HepG2 (cell line): ENCODE data around the gene PLXNB2. TPM values are rescaled to one million over a fixed set of nuclear protein-coding genes. Genes with fewer than 3 reads are reported as not detected.

ENCODE experiments used
- BHLHE40 ChIP-seq: IDR thresholded peaks from 2 replicates; pipeline ENCODE4 v1.6.1; 2011; ENCODE audit warnings: low read length, improper control_type of control experiment
- CAMTA2 ChIP-seq: sonication (generic); formaldehyde crosslinking; IDR thresholded peaks from 2 replicates; pipeline ENCODE4 v1.4.0; 2020; ENCODE audit warnings: mild to moderate bottlenecking, missing genetic modification reagents, borderline replicate concordance
- DPF2 ChIP-seq: sonication (generic); formaldehyde crosslinking; IDR thresholded peaks from 2 replicates; pipeline ENCODE4 v1.4.0; 2020; ENCODE audit warnings: mild to moderate bottlenecking, low read depth, missing genetic modification reagents, borderline replicate concordance
- FOXK2 ChIP-seq: fragments of 450-650 bp; IDR thresholded peaks from 2 replicates; pipeline ENCODE4 v1.6.1; 2016
- HMG20A ChIP-seq: IDR thresholded peaks from 2 replicates; pipeline ENCODE4 v1.6.1; 2016; ENCODE audit warnings: borderline replicate concordance
- MAFK ChIP-seq, 2 experiments: IDR thresholded peaks in 1 of 2; conservative IDR thresholded peaks in 1 of 2; 2 replicates each; pipeline ENCODE4 v1.6.1; 2011; ENCODE audit warnings: improper control_type of control experiment in 2 of 2, low read length in 2 of 2
- NKX3-1 ChIP-seq: sonication (generic); formaldehyde crosslinking; IDR thresholded peaks from 2 replicates; pipeline ENCODE4 v1.5.0; 2020; ENCODE audit warnings: missing genetic modification reagents
- NR1H2 ChIP-seq: sonication (generic); formaldehyde crosslinking; IDR thresholded peaks from 2 replicates; pipeline ENCODE4 v1.8.1; 2022; ENCODE audit warnings: low read depth, missing genetic modification reagents, borderline replicate concordance
- PCBP1 ChIP-seq: fragments of 200-400 bp; formaldehyde crosslinking; IDR thresholded peaks from 2 replicates; pipeline ENCODE4 v1.6.1; 2017; ENCODE audit warnings: mild to moderate bottlenecking, low read depth, low read length, borderline replicate concordance
- REL ChIP-seq: sonication (generic); formaldehyde crosslinking; conservative IDR thresholded peaks from 2 replicates; pipeline ENCODE4 v1.8.0; 2022; ENCODE audit warnings: mild to moderate bottlenecking, missing genetic modification reagents, moderate library complexity
- SP4 ChIP-seq: sonication (generic); formaldehyde crosslinking; IDR thresholded peaks from 2 replicates; pipeline ENCODE4 v1.8.1; 2023; ENCODE audit warnings: mild to moderate bottlenecking, missing genetic modification reagents
- ZC3H4 ChIP-seq: sonication (generic); formaldehyde crosslinking; IDR thresholded peaks from 2 replicates; pipeline ENCODE4 v1.4.0; 2020; ENCODE audit warnings: missing genetic modification reagents, borderline replicate concordance
- ZNF253 ChIP-seq: sonication (generic); formaldehyde crosslinking; IDR thresholded peaks from 2 replicates; pipeline ENCODE4 v1.8.0; 2022; ENCODE audit warnings: mild to moderate bottlenecking, missing genetic modification reagents, borderline replicate concordance
- ZNF782 ChIP-seq: sonication (generic); formaldehyde crosslinking; IDR thresholded peaks from 2 replicates; pipeline ENCODE4 v1.4.0; 2020; ENCODE audit warnings: missing genetic modification reagents, mild to moderate bottlenecking, borderline replicate concordance
- polyA plus RNA-seq, 8 experiments: library from polyadenylated mRNA; depleted of rRNA in 3 of 8; stranded (reverse) in 7 of 8; unstranded in 1 of 8; fragments of >200 nt; fragmentation: Illumina TruSeq in 4 of 8; extraction: Trizol in 4 of 8; gene quantifications; 2 replicates each; pipeline versions ENCODE4 v1.2.1 to v1.2.3, GENCODE V29; 2011 to 2016; ENCODE audit warnings: low read depth in 4 of 8, missing spikeins in 1 of 8, mixed read lengths in 1 of 8; ENCODE audit not compliant: insufficient read depth in 1 of 8
- total RNA-seq, 5 experiments: library from RNA; depleted of rRNA; stranded (reverse); fragments of >200 nt; fragmentation: Illumina TruSeq; extraction: Trizol; gene quantifications; 2 replicates each; pipeline ENCODE4 v1.2.3, GENCODE V29; 2016; ENCODE audit warnings: low read depth in 1 of 5
- TF ChIP-seq, protein P1 (sequence below): sonication (generic); formaldehyde crosslinking; IDR thresholded peaks from 2 replicates; pipeline ENCODE4 v1.4.0; 2020; ENCODE audit warnings: missing genetic modification reagents, borderline replicate concordance
- TF ChIP-seq, protein P2 (sequence below): sonication (generic); formaldehyde crosslinking; IDR thresholded peaks from 2 replicates; pipeline ENCODE4 v1.4.0; 2020; ENCODE audit warnings: missing genetic modification reagents
- TF ChIP-seq, protein P3 (sequence below): sonication (generic); formaldehyde crosslinking; IDR thresholded peaks from 2 replicates; pipeline ENCODE4 v1.4.0; 2020; ENCODE audit warnings: missing genetic modification reagents, borderline replicate concordance
- TF ChIP-seq, protein P4 (sequence below): IDR thresholded peaks from 2 replicates; pipeline ENCODE4 v1.6.1; 2016
- TF ChIP-seq, protein P5 (sequence below): sonication (generic); formaldehyde crosslinking; IDR thresholded peaks from 2 replicates; pipeline ENCODE4 v1.4.0; 2020; ENCODE audit warnings: missing genetic modification reagents

PLXNB2 gene
- total and polyA plus RNA-seq, 2 of the 13 experiments (the other 11 are each of a cell fraction or from before 2014, with no cell fraction given): 32.6 to 68.9 TPM

DNA sequence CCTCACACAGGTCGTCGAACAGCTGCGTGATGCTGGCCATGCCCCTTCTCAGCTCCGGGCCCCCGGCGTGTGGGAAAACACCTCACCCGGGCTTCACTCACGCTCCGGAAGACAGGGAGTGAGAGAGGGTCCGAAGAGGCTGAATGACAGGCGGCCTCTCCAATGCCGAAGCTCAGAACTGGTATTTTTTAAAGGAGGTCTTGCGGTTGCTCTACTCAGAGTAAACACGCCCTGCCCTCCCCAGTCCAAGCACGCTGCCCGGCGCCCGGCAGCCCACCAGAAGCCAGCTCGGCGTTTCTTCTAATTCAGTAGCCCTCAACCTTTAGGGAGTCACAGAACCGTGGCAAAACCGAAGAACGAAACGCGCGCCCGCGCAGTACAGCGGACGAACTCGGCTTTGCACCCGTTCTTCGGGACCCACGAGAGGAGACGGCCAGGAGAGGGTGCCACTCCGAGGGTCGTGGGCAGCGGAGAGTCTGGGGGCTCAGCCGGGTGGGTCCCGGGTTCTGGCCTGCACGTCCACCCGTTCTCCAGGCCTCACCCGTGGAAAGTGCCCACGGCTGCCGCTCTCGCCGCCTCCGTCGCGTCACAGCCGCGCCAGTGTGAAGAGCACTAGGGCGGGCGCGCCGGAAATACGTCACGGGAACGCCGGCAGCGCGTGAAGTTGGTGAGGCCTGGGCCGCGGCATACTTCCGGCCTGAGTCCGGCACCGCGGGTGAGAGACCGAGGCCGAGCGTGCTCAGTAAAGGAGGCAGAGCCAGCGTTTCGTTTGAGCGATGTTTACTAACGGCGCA, 62.8 kb downstream of the PLXNB2 start, which contains the start of gene TUBGCP6 (continued):
- TF ChIP-seq, protein P1, sequence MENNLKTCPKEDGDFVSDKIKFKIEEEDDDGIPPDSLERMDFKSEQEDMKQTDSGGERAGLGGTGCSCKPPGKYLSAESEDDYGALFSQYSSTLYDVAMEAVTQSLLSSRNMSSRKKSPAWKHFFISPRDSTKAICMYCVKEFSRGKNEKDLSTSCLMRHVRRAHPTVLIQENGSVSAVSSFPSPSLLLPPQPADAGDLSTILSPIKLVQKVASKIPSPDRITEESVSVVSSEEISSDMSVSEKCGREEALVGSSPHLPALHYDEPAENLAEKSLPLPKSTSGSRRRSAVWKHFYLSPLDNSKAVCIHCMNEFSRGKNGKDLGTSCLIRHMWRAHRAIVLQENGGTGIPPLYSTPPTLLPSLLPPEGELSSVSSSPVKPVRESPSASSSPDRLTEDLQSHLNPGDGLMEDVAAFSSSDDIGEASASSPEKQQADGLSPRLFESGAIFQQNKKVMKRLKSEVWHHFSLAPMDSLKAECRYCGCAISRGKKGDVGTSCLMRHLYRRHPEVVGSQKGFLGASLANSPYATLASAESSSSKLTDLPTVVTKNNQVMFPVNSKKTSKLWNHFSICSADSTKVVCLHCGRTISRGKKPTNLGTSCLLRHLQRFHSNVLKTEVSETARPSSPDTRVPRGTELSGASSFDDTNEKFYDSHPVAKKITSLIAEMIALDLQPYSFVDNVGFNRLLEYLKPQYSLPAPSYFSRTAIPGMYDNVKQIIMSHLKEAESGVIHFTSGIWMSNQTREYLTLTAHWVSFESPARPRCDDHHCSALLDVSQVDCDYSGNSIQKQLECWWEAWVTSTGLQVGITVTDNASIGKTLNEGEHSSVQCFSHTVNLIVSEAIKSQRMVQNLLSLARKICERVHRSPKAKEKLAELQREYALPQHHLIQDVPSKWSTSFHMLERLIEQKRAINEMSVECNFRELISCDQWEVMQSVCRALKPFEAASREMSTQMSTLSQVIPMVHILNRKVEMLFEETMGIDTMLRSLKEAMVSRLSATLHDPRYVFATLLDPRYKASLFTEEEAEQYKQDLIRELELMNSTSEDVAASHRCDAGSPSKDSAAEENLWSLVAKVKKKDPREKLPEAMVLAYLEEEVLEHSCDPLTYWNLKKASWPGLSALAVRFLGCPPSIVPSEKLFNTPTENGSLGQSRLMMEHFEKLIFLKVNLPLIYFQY (CRISPR knock-in tag): no peak
- TF ChIP-seq BHLHE40 (peak; percentile 32; the same call in 1 of the 2 replicates), DPF2 (no peak), CAMTA2 (CRISPR knock-in tag) (no peak), ZC3H4 (CRISPR knock-in tag) (no peak), MAFK (conservative IDR thresholded peaks at IDR 0.05 in 1 of 2, IDR thresholded peaks at IDR 0.05 in 1 of 2; ENCODE audit: low read length in 2 of 2) (0 out of 4 replicates have a peak, but pooled peaks of 1 of the 2 experiments have one; percentile 1), ZNF253 (CRISPR knock-in tag) (no peak), FOXK2 (0 out of 2 replicates have a peak, but pooled peaks have one; percentile 47), ZNF782 (CRISPR knock-in tag) (peak; percentile 52; the same call in 1 of the 2 replicates), NR1H2 (CRISPR knock-in tag) (no peak; the same call in 1 of the 2 replicates), HMG20A (no peak), SP4 (CRISPR knock-in tag) (peak; percentile 64; the same call in 1 of the 2 replicates), NKX3-1 (CRISPR knock-in tag) (peak; percentile 47; the same call in 1 of the 2 replicates), PCBP1 (0 out of 2 replicates have a peak, but pooled peaks have one; percentile 25), REL (CRISPR knock-in tag) (no peak)
- TF ChIP-seq, protein P2, sequence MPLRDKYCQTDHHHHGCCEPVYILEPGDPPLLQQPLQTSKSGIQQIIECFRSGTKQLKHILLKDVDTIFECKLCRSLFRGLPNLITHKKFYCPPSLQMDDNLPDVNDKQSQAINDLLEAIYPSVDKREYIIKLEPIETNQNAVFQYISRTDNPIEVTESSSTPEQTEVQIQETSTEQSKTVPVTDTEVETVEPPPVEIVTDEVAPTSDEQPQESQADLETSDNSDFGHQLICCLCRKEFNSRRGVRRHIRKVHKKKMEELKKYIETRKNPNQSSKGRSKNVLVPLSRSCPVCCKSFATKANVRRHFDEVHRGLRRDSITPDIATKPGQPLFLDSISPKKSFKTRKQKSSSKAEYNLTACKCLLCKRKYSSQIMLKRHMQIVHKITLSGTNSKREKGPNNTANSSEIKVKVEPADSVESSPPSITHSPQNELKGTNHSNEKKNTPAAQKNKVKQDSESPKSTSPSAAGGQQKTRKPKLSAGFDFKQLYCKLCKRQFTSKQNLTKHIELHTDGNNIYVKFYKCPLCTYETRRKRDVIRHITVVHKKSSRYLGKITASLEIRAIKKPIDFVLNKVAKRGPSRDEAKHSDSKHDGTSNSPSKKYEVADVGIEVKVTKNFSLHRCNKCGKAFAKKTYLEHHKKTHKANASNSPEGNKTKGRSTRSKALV (CRISPR knock-in tag): peak; percentile 54; the same call in 1 of the 2 replicates
- TF ChIP-seq, protein P3, sequence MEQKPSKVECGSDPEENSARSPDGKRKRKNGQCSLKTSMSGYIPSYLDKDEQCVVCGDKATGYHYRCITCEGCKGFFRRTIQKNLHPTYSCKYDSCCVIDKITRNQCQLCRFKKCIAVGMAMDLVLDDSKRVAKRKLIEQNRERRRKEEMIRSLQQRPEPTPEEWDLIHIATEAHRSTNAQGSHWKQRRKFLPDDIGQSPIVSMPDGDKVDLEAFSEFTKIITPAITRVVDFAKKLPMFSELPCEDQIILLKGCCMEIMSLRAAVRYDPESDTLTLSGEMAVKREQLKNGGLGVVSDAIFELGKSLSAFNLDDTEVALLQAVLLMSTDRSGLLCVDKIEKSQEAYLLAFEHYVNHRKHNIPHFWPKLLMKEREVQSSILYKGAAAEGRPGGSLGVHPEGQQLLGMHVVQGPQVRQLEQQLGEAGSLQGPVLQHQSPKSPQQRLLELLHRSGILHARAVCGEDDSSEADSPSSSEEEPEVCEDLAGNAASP: peak; percentile 71
- TF ChIP-seq, protein P4, sequence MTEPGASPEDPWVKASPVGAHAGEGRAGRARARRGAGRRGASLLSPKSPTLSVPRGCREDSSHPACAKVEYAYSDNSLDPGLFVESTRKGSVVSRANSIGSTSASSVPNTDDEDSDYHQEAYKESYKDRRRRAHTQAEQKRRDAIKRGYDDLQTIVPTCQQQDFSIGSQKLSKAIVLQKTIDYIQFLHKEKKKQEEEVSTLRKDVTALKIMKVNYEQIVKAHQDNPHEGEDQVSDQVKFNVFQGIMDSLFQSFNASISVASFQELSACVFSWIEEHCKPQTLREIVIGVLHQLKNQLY (CRISPR knock-in tag): peak; percentile 78; the same call in 1 of the 2 replicates
- TF ChIP-seq, protein P5, sequence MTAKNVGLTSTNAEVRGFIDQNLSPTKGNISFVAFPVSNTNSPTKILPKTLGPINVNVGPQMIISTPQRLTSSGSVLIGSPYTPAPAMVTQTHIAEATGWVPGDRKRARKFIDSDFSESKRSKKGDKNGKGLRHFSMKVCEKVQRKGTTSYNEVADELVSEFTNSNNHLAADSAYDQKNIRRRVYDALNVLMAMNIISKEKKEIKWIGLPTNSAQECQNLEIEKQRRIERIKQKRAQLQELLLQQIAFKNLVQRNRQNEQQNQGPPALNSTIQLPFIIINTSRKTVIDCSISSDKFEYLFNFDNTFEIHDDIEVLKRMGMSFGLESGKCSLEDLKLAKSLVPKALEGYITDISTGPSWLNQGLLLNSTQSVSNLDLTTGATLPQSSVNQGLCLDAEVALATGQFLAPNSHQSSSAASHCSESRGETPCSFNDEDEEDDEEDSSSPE (CRISPR knock-in tag): peak; percentile 70
